Measurements from ENCODE around the gene PHF21A. TPM values are rescaled to one million over a fixed set of nuclear protein-coding genes. Genes with fewer than 3 reads are reported as not detected.

The PHF21A gene
- total and polyA plus RNA-seq, 10 of the 15 experiments (the other 5 are each of a cell fraction or from before 2014, with no cell fraction given), result 2.6 to 37.2 (median 16.0) TPM

DNA sequence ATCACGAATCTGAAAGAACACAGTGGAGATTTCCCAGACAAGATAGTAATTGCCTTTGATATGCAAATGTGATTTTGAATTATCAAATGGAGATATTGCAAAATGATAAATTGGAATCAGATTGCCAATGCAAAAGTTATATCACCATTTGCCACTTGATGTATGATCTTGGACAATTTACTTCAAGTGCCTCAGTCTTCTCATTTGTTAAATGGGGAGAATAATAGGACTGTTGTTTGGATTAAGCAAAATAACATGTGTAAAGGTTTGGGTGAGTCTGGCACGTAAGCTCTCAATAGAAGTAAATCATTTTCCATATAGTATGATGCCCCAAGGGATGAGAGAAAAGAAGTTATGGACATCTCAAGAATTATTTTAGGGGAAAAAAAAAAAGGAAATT is 7.9 kb upstream of the PHF21A start:
- ATAC-seq (no peak), FAIRE-seq (no peak), DNase-seq (ENCODE audit: low read depth, low spot score) (no peak)
- ChIA-PET CTCF (no interaction called here), SMC1A (ENCODE audit: uncharacterized antibody, unreplicated experiment) (interaction anchor here (1.2 kb wide), 1 partner anchor 13 kb away, joined by 3 read pairs; no protein-coding TSS in a partner anchor), POLR2A (no interaction called here), RAD21 (ENCODE audit: unreplicated experiment) (no interaction called here)
- Histone ChIP-seq H3K4me2 (ENCODE audit: control insufficient read depth, insufficient read depth) (no peak overlapping the region), H3K27ac (ENCODE audit: control insufficient read depth, insufficient read depth) (no peak overlapping the region), H3K9ac (ENCODE audit: control insufficient read depth, insufficient read depth, low read length) (no peak overlapping the region), H3K9me3 (replicated peaks; ENCODE audit: control insufficient read depth, insufficient read depth, low read length) (no peaks in the 10 kb centered on the region), H3K79me2 (ENCODE audit: control insufficient read depth, insufficient read depth, low read length) (no peaks in the 10 kb centered on the region), H3K4me3 (no peak overlapping the region), H2AFZ (ENCODE audit: control insufficient read depth, low read depth, low read length) (no peak overlapping the region), H3K4me1 (ENCODE audit: control insufficient read depth, insufficient read depth, low read length) (peaks cover 6% of the 10 kb centered on the region; the same call in 1 of the 2 replicates), H4K20me1 (ENCODE audit: control insufficient read depth, insufficient read depth) (no peaks in the 10 kb centered on the region), H3K36me3 (ENCODE audit: control insufficient read depth in 2 of 2, insufficient read depth in 2 of 2, low read length in 1 of 2) (no peaks in the 10 kb centered on the region), H3K27me3 (replicated peaks in 1 of 2; ENCODE audit: control insufficient read depth in 2 of 2, insufficient read depth in 2 of 2, low read length in 1 of 2) (no peaks in the 10 kb centered on the region; a peak in 1 of 4 replicates)
- in situ Hi-C loops (cut with MboI), result no loop called here
- intact Hi-C loops (cut with micrococcal nuclease; ENCODE audit: unreplicated experiment), result loop anchor here (10.0 kb wide), 2 partner anchors 216 to 284 kb away; partner anchors contain the start of genes CRY2 and DGKZ
- 69% methylated on average over 2 of the region's 2 CpGs for WGBS (ENCODE audit: insufficient coverage, insufficient replicate concordance, low lambda C conversion rate, missing lambda C conversion rate)
- no TSS peak for BruUV-seq (replicated peaks)
- TF ChIP-seq, protein P1, sequence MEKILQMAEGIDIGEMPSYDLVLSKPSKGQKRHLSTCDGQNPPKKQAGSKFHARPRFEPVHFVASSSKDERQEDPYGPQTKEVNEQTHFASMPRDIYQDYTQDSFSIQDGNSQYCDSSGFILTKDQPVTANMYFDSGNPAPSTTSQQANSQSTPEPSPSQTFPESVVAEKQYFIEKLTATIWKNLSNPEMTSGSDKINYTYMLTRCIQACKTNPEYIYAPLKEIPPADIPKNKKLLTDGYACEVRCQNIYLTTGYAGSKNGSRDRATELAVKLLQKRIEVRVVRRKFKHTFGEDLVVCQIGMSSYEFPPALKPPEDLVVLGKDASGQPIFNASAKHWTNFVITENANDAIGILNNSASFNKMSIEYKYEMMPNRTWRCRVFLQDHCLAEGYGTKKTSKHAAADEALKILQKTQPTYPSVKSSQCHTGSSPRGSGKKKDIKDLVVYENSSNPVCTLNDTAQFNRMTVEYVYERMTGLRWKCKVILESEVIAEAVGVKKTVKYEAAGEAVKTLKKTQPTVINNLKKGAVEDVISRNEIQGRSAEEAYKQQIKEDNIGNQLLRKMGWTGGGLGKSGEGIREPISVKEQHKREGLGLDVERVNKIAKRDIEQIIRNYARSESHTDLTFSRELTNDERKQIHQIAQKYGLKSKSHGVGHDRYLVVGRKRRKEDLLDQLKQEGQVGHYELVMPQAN (conservative IDR thresholded peaks at IDR 0.05), result no peak
- TF ChIP-seq EGR1 (IDR thresholded peaks at IDR 0.05; ENCODE audit: borderline replicate concordance in 1 of 2, low read depth in 2 of 2, low read length in 2 of 2) (no peak), POLR2A (IDR thresholded peaks at IDR 0.05; ENCODE audit: low read depth, low read length) (no peak), IRF4 (IDR thresholded peaks at IDR 0.05; ENCODE audit: low read depth, low read length) (no peak), ESRRA (IDR thresholded peaks at IDR 0.05; ENCODE audit: low read length) (no peak), MXI1 (IDR thresholded peaks at IDR 0.05; ENCODE audit: low read depth, low read length) (no peak), BMI1 (IDR thresholded peaks at IDR 0.05; ENCODE audit: borderline replicate concordance) (no peak)
- TF ChIP-seq, protein P2, sequence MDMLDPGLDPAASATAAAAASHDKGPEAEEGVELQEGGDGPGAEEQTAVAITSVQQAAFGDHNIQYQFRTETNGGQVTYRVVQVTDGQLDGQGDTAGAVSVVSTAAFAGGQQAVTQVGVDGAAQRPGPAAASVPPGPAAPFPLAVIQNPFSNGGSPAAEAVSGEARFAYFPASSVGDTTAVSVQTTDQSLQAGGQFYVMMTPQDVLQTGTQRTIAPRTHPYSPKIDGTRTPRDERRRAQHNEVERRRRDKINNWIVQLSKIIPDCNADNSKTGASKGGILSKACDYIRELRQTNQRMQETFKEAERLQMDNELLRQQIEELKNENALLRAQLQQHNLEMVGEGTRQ (IDR thresholded peaks at IDR 0.05; ENCODE audit: borderline replicate concordance, low read depth, low read length), result no peak

All from GM12878 (cell line).